CD14-positive monocyte (primary cell): ENCODE results near the gene CFAP57. TPM values are rescaled to one million over a fixed set of nuclear protein-coding genes. Genes with fewer than 3 reads are reported as not detected.

Experiments
- DNase-seq, 3 donors: peaks; one replicate each; pipeline ENCODE4 v3.0.0-alpha.2; 2011 to 2022
- H2AFZ ChIP-seq: 2 replicates; pipeline ENCODE4 v1.6.0; 2012; ENCODE audit warnings: mild to moderate bottlenecking, low read depth, low read length, inconsistent platforms; ENCODE audit not compliant: insufficient read depth, poor library complexity, severe bottlenecking
- H3K27ac ChIP-seq, 2 donors: 1 replicate in 1 of 2; 2 replicates in 1 of 2; pipeline ENCODE4 v1.5.1; 2012 to 2013; ENCODE audit warnings: low read length in 2 of 2, control low read depth in 1 of 2, inconsistent platforms in 1 of 2, low read depth in 1 of 2, mild to moderate bottlenecking in 1 of 2
- H3K27me3 ChIP-seq, 2 donors: one replicate each; pipeline versions ENCODE4 v1.6.0 to v1.6.1; 2011 to 2013; ENCODE audit warnings: low read length in 2 of 2; ENCODE audit not compliant: control insufficient read depth in 2 of 2, insufficient read depth in 2 of 2
- H3K36me3 ChIP-seq, 2 donors: replicated peaks in 1 of 2; 1 replicate in 1 of 2; 2 replicates in 1 of 2; pipeline versions ENCODE4 v1.5.1 to v1.6.1; 2012 to 2013; ENCODE audit warnings: low read length in 2 of 2, control low read depth in 1 of 2, inconsistent platforms in 1 of 2, mild to moderate bottlenecking in 1 of 2; ENCODE audit not compliant: insufficient read depth in 2 of 2, control insufficient read depth in 1 of 2
- H3K4me1 ChIP-seq, 2 donors: 1 replicate in 1 of 2; 2 replicates in 1 of 2; pipeline versions ENCODE4 v1.5.1 to v1.6.1; 2012 to 2013; ENCODE audit warnings: low read length in 2 of 2, control low read depth in 1 of 2, inconsistent platforms in 1 of 2, mild to moderate bottlenecking in 1 of 2, moderate library complexity in 1 of 2; ENCODE audit not compliant: insufficient read depth in 2 of 2, control insufficient read depth in 1 of 2
- H3K4me2 ChIP-seq: replicated peaks from 2 replicates; pipeline ENCODE3; 2012; ENCODE audit warnings: low read length, moderate library complexity, mild to moderate bottlenecking; ENCODE audit not compliant: poor library complexity, severe bottlenecking; ENCODE audit errors: extremely low read depth
- H3K4me3 ChIP-seq, 3 experiments: fragments of 200-600 bp in 1 of 3; sonication (generic) in 1 of 3; replicated peaks in 1 of 3; 1 replicate in 2 of 3; 2 replicates in 1 of 3; pipeline ENCODE4 v1.5.1; 2011 to 2013; ENCODE audit warnings: low read length in 3 of 3, mild to moderate bottlenecking in 3 of 3, control low read depth in 2 of 3, low read depth in 2 of 3, inconsistent platforms in 1 of 3, moderate library complexity in 1 of 3
- H3K79me2 ChIP-seq: 2 replicates; pipeline ENCODE4 v1.6.0; 2012; ENCODE audit warnings: mild to moderate bottlenecking, control low read depth, inconsistent platforms, low read length, moderate library complexity; ENCODE audit not compliant: insufficient read depth
- H3K9ac ChIP-seq: 2 replicates; pipeline ENCODE4 v1.6.0; 2017; ENCODE audit warnings: low read length, mild to moderate bottlenecking; ENCODE audit not compliant: insufficient read depth, poor library complexity, severe bottlenecking
- H3K9me3 ChIP-seq, 2 donors: replicated peaks in 1 of 2; 1 replicate in 1 of 2; 2 replicates in 1 of 2; pipeline versions ENCODE4 v1.5.1 to v1.6.1; 2012 to 2013; ENCODE audit warnings: low read length in 2 of 2, control low read depth in 1 of 2; ENCODE audit not compliant: control insufficient read depth in 1 of 2, insufficient read depth in 1 of 2
- H4K20me1 ChIP-seq: 2 replicates; pipeline ENCODE4 v1.6.0; 2012; ENCODE audit warnings: mild to moderate bottlenecking, low read length, control low read depth, moderate library complexity; ENCODE audit not compliant: insufficient read depth
- H3K27ac Mint-ChIP-seq, 7 donors: one replicate each; pipeline ENCODE4 v1.8.0; 2020; ENCODE audit warnings: mild to moderate bottlenecking in 7 of 7, mixed read lengths in 7 of 7, moderate library complexity in 6 of 7, inconsistent platforms in 2 of 7
- H3K27me3 Mint-ChIP-seq, 3 donors: one replicate each; pipeline ENCODE4 v1.8.0; 2021 to 2022; ENCODE audit warnings: low read depth in 3 of 3, mild to moderate bottlenecking in 3 of 3, mixed read lengths in 3 of 3, moderate library complexity in 3 of 3, inconsistent platforms in 1 of 3
- H3K36me3 Mint-ChIP-seq, 2 donors: one replicate each; pipeline ENCODE4 v1.8.0; 2020; ENCODE audit warnings: mixed read lengths in 2 of 2, inconsistent platforms in 1 of 2, mild to moderate bottlenecking in 1 of 2
- H3K4me1 Mint-ChIP-seq: one replicate; pipeline ENCODE4 v1.8.0; 2020; ENCODE audit warnings: mild to moderate bottlenecking, mixed read lengths
- H3K4me3 Mint-ChIP-seq, 2 donors: one replicate each; pipeline ENCODE4 v1.8.0; 2020; ENCODE audit warnings: mild to moderate bottlenecking in 2 of 2, mixed read lengths in 2 of 2, moderate library complexity in 1 of 2
- H3K9me3 Mint-ChIP-seq, 7 donors: one replicate each; pipeline ENCODE4 v1.8.0; 2020 to 2022; ENCODE audit warnings: mixed read lengths in 7 of 7, mild to moderate bottlenecking in 6 of 7, moderate library complexity in 6 of 7, inconsistent platforms in 2 of 7
- CTCF ChIP-seq: fragments of 200-600 bp; IDR thresholded peaks from one replicate; pipeline ENCODE4 v1.8.0; 2022; ENCODE audit warnings: antibody characterized with exemption, mild to moderate bottlenecking
- WGBS: methylation state at CpG from one replicate; pipeline ENCODE4 v1.1.5; 2013; ENCODE audit warnings: missing lambda C conversion rate; ENCODE audit not compliant: insufficient coverage; 5-methylcytosine and 5-hydroxymethylcytosine counted together
- intact Hi-C, 2 donors: fragments of 100-400 bp; cut with micrococcal nuclease; formaldehyde crosslinking; loops; one replicate each; pipeline versions ENCODE4 v1.15.0 to v1.15.1; 2023
- polyA plus RNA-seq, 3 donors: library from polyadenylated mRNA; depleted of rRNA in 1 of 3; unstranded in 2 of 3; stranded (reverse) in 1 of 3; fragments of 300-500 nt in 2 of 3; fragments of >200 nt in 1 of 3; fragmentation: Illumina TruSeq in 2 of 3; gene quantifications; 1 replicate in 2 of 3; 2 replicates in 1 of 3; pipeline ENCODE4 v1.2.3, GENCODE V29; 2012 to 2021
- small RNA-seq: library from RNA; depleted of rRNA; stranded (forward); fragments of <200 nt; gene quantifications from one replicate; pipeline ENCODE3, GENCODE V24; 2012; ENCODE audit warnings: low read depth; ENCODE audit not compliant: insufficient read length

The CFAP57 gene
- polyA plus RNA-seq, 3 donors, result 0.01 to 0.05 TPM; not detected in 1

- no peak for TF ChIP-seq CTCF
- intact Hi-C loops, result no loop called here
- Histone ChIP-seq H3K36me3 (no peaks in the 10 kb centered on the region), H3K27ac (no peak overlapping the region), H3K9me3 (no peaks in the 10 kb centered on the region), H4K20me1 (no peaks in the 10 kb centered on the region), H3K4me3 (no peak overlapping the region), H3K4me1 (peaks cover 0 to 5% of the 10 kb centered on the region in 2 donors), H3K79me2 (no peaks in the 10 kb centered on the region), H3K4me2 (no peak overlapping the region), H3K9ac (no peak overlapping the region), H3K27me3 (no peaks in the 10 kb centered on the region), H2AFZ (no peak overlapping the region)
- Mint-ChIP-seq H3K9me3 (peaks cover 0 to 2% (median 0%) of the 10 kb centered on the region in 7 donors), H3K27me3 (peaks cover 0 to 4% (median 2%) of the 10 kb centered on the region in 3 donors), H3K27ac (no peak overlapping the region), H3K36me3 (no peaks in the 10 kb centered on the region), H3K4me3 (no peak overlapping the region), H3K4me1 (peaks cover 8% of the 10 kb centered on the region)
- WGBS, result 81% methylated on average over 7 of the region's 7 CpGs
- DNase-seq, result no peak
Observed at GRCh38 chr1:43302721-43303470, 130.8 kb downstream of the CFAP57 start.

DNA sequence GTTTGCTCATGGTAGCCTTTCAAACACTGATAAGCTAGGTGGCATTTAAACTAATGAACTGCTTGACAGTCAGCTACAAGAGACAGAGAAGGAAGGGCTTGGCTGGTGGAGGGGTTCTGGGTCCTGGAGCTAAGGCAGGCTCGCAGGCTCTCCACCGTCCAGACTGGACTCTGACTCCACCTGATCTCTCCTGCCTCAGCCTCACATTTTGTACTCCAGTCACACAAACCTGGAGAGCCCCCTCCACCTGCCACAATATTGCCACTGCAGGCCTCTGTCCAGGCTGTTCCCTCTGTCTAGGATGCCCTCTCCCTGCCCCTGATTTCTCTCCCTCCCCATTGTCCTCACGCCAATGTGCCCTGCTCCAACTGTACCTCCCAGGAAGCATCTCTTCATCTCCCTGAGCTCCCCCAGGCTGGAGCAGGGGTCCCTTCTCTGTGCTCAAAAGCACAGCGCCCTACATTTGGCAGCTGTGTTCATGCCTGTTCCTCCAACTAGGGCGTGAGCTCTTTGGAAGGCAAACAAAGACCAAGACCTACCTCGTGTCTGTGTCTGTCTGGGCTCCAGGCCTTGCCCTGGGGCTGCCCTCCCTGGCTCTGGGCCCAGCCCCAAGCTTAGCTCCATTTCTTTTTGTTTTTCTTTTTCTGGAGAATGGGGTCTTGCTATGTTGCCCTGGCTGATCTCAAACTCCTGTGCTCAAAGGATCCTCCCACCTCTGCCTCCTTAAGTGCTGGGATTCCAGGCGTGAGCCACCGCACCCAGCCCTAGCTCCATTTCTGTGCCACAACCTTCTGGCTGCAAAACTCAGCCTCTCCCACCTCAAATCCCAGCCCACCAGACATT lies 131.6 kb downstream of the CFAP57 start:
- H3K4me3 ChIP-seq, result no peak overlapping the region
- peaks cover 0 to 5% of the 10 kb centered on the region in 2 donors for H3K4me1 ChIP-seq
- no peaks in the 10 kb centered on the region for H3K9me3 ChIP-seq
- Mint-ChIP-seq H3K27ac (no peak overlapping the region), H3K27me3 (peaks cover 0 to 4% (median 2%) of the 10 kb centered on the region in 3 donors), H3K4me1 (peaks cover 8% of the 10 kb centered on the region), H3K9me3 (peaks cover 0 to 2% (median 0%) of the 10 kb centered on the region in 7 donors), H3K36me3 (no peaks in the 10 kb centered on the region), H3K4me3 (no peak overlapping the region)
- 83% methylated on average over 8 of the region's 8 CpGs for WGBS
- peak overlapping the region; percentile 29 for H2AFZ ChIP-seq
- no peaks in the 10 kb centered on the region for H4K20me1 ChIP-seq
- no peaks in the 10 kb centered on the region for H3K27me3 ChIP-seq
- H3K9ac ChIP-seq, result no peak overlapping the region
- no peaks in the 10 kb centered on the region for H3K79me2 ChIP-seq
- no peak overlapping the region for H3K4me2 ChIP-seq
- no peak overlapping the region for H3K27ac ChIP-seq
- intact Hi-C loops, result no loop called here
- TF ChIP-seq CTCF, result no peak
- H3K36me3 ChIP-seq, result no peaks in the 10 kb centered on the region
- DNase-seq, result no peak

Small RNA genes lying within 50 kb of the gene (small RNA-seq; reads per million reads assigned to genes)
- not detected for gene RNA5SP46

Other genes with a start within 250 kb of the CFAP57 start
- 1 to 10 TPM in 1 of 3 donors, under 1 TPM in 2; 0.56 to 5.0 (median 0.71) TPM for gene SLC2A1, start 213.5 kb upstream of the CFAP57 start, polyA plus RNA-seq
- gene EBNA1BP2, start within 50 bp of the CFAP57 start, polyA plus RNA-seq, result 10 to 100 TPM; 10.2 to 37.2 (median 30.9) TPM
- not detected for gene TMEM125, start 97.7 kb downstream of the CFAP57 start, polyA plus RNA-seq
- gene C1orf210, start 113.3 kb downstream of the CFAP57 start, polyA plus RNA-seq, result under 1 TPM in 1 of 3 donors, not detected in 2; 0.05 TPM
- under 1 TPM in 1 of 3 donors, not detected in 2; 0.16 TPM for gene TIE1, start 128.7 kb downstream of the CFAP57 start, polyA plus RNA-seq
- not detected for gene MPL, start 165.5 kb downstream of the CFAP57 start, polyA plus RNA-seq
- gene CDC20, start 186.7 kb downstream of the CFAP57 start, polyA plus RNA-seq, result under 1 TPM in 2 of 3 donors, not detected in 1; 0.08 to 0.10 TPM
- gene ELOVL1, start 195.7 kb downstream of the CFAP57 start, polyA plus RNA-seq, result 100 to 1,000 TPM; 135 to 151 (median 148) TPM
- gene MED8, start 217.5 kb downstream of the CFAP57 start, polyA plus RNA-seq, result 10 to 100 TPM; 16.6 to 41.8 (median 40.7) TPM
- 10 to 100 TPM in 1 of 3 donors, 1 to 10 TPM in 2; 2.4 to 29.9 (median 2.6) TPM for gene SZT2, start 217.6 kb downstream of the CFAP57 start, polyA plus RNA-seq